Activated CD4-positive, alpha-beta memory T cell treated with anti-CD3 and anti-CD28 coated beads for 36 hours (primary cell): ENCODE results near the gene TRIP11. TPM values are rescaled to one million over a fixed set of nuclear protein-coding genes. Genes with fewer than 3 reads are reported as not detected.

Source experiments
- CTCF ChIA-PET: fragments of 350-600 bp; sonication (Branson Sonifier 250); formaldehyde crosslinking; loops from one replicate; lab custom pipeline; 2021; ENCODE audit warnings: antibody characterized with exemption, inconsistent platforms; lab: Charles Lee
- POLR2A ChIA-PET: fragments of 350-600 bp; sonication (Branson Sonifier 250); formaldehyde crosslinking; loops from one replicate; lab custom pipeline; 2021; ENCODE audit warnings: antibody characterized with exemption; lab: Charles Lee
- DNase-seq: peaks from one replicate; pipeline ENCODE4 v3.0.0-alpha.2; 2020
- H3K27ac Mint-ChIP-seq: one replicate; pipeline ENCODE4 v1.8.0; 2021; ENCODE audit warnings: mixed read lengths
- H3K27me3 Mint-ChIP-seq: one replicate; pipeline ENCODE4 v1.8.0; 2021; ENCODE audit warnings: mixed read lengths
- H3K36me3 Mint-ChIP-seq: one replicate; pipeline ENCODE4 v1.8.0; 2021; ENCODE audit warnings: mixed read lengths
- H3K4me1 Mint-ChIP-seq: one replicate; pipeline ENCODE4 v1.8.0; 2021; ENCODE audit warnings: low read depth, mixed read lengths
- H3K4me3 Mint-ChIP-seq: one replicate; pipeline ENCODE4 v1.8.0; 2021; ENCODE audit warnings: mild to moderate bottlenecking, mixed read lengths
- H3K9me3 Mint-ChIP-seq: one replicate; pipeline ENCODE4 v1.8.0; 2021; ENCODE audit warnings: mixed read lengths
- intact Hi-C: fragments of 100-400 bp; cut with micrococcal nuclease; formaldehyde crosslinking; loops from one replicate; pipeline ENCODE4 v1.15.1; 2023
- total RNA-seq, 2 experiments: library from RNA; stranded (reverse); gene quantifications; one replicate each; pipeline ENCODE4 v1.2.3, GENCODE V29; 2021

The TRIP11 gene
- total RNA-seq, 2 experiments from 2014 or later: 35.9 to 37.0 TPM

DNA sequence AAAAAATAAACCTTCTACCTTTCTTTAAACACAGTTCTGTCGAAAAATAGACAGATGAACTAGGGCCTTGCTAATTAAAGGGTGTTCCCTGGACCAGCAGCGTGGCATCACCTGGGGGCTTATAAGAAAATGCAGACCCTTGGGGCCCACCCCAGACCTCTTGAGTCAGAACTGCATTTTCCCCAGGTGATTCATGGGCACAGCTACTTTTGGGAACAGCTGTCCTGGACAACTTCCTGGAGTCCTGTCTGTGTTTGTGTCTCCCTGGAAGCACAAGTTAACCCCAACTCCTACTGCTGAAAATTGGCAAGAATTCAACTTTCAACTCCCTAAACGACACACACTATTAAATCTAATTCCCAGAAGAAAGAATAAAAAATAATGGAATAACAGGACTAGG, 110.2 kb downstream of the TRIP11 start:
- CTCF ChIA-PET: no interaction called here
- no peaks in the 10 kb centered on the region for H3K9me3 Mint-ChIP-seq
- no peak for DNase-seq
- intact Hi-C loops: no loop called here
- no peaks in the 10 kb centered on the region for H3K36me3 Mint-ChIP-seq
- no peak overlapping the region for H3K27ac Mint-ChIP-seq
- no peaks in the 10 kb centered on the region for H3K4me1 Mint-ChIP-seq
- POLR2A ChIA-PET: no interaction called here
- no peak overlapping the region for H3K4me3 Mint-ChIP-seq
- no peaks in the 10 kb centered on the region for H3K27me3 Mint-ChIP-seq

DNA sequence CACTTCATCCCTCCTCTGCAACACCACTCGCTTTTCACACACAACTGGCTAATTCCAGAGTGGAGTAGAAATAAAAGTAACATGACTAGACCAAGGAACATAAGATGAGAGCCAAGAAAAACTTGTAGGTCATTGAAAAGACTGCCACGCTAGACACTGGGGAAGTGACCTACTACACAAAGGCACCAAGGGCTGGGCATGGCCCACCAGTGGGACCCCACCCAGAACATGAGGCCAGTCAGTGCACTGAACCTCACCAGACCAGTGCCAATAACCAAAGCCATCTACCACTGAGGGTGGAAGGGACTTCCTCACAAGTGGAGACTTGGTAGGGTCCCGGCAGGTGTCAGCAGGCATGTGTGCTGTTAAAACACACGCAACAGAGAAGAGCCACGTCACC, 112.1 kb downstream of the TRIP11 start:
- Mint-ChIP-seq H3K27me3 (no peaks in the 10 kb centered on the region), H3K9me3 (no peaks in the 10 kb centered on the region), H3K27ac (no peak overlapping the region), H3K36me3 (no peaks in the 10 kb centered on the region), H3K4me3 (no peak overlapping the region), H3K4me1 (no peaks in the 10 kb centered on the region)
- intact Hi-C loops: no loop called here
- no peak for DNase-seq
- POLR2A ChIA-PET: no interaction called here
- CTCF ChIA-PET: interaction anchor here (1.9 kb wide), 1 partner anchor 11 kb away, joined by 5 read pairs; no protein-coding TSS in a partner anchor

DNA sequence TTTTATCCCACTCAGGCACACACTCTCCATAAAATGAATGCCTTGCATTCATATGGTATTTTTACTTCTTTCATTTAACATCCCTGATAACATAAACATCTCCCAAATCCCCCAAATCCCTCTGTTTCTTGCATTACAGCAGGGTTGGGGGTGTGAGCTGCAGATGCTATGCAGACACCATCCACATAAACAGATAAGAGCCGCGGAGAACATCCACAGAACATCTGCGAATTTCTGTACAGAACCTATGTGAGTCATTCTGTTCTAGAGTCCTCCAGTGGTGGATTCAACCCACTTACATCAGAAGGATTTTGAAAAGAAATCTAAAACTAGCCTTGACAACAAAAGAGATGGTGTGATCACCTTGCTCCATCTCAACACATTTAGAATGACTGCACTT, 112.7 kb downstream of the TRIP11 start:
- Mint-ChIP-seq H3K9me3 (no peaks in the 10 kb centered on the region), H3K27me3 (no peaks in the 10 kb centered on the region), H3K4me1 (no peaks in the 10 kb centered on the region), H3K27ac (no peak overlapping the region), H3K4me3 (no peak overlapping the region), H3K36me3 (no peaks in the 10 kb centered on the region)
- intact Hi-C loops: no loop called here
- POLR2A ChIA-PET: no interaction called here
- CTCF ChIA-PET: interaction anchor here (1.9 kb wide), 1 partner anchor 10 kb away, joined by 5 read pairs; no protein-coding TSS in a partner anchor
- no peak for DNase-seq

DNA sequence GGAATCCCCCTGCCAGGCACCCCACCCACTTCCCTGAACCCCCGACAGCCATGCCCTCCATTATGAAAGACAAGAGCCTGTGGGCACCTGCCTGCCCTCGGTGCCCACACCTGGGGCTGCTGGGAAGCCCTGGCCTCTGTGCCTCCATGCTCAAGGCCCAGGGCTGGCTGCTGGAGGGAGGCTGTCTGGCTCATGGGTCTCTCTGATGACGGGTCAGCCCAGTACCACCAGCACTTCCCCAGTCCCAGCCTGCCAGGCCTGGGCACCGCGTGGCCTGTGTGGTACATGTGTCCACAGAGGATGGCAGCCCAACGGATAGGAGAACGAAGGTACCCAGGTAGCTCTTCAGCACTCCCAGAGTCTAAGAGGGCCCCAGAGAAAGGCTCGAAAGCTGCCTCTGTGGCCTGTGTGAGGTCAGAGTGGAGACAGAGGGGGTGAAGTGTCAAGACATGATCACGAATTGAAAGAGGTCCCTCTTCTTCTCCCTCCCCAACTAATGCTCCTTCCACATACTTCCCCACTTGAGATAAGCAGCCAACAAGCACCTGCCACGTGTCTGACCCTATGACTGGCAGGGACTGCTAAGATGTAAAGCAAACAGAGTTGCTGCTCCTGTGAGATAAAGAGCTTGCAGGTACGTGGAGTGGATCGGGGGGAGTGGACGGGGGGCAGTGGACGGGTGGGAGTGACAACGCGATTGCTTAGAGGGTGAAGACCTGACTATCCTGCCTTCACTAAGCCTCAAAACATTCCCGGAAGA, 113.5 kb downstream of the TRIP11 start:
- no peak overlapping the region for H3K4me3 Mint-ChIP-seq
- DNase-seq: no peak
- H3K9me3 Mint-ChIP-seq: no peaks in the 10 kb centered on the region
- H3K27me3 Mint-ChIP-seq: no peaks in the 10 kb centered on the region
- H3K27ac Mint-ChIP-seq: no peak overlapping the region
- ChIA-PET POLR2A (no interaction called here), CTCF (interaction anchor here (1.9 kb wide), 1 partner anchor 9 kb away, joined by 5 read pairs; no protein-coding TSS in a partner anchor)
- H3K36me3 Mint-ChIP-seq: no peaks in the 10 kb centered on the region
- no peaks in the 10 kb centered on the region for H3K4me1 Mint-ChIP-seq
- intact Hi-C loops: no loop called here

DNA sequence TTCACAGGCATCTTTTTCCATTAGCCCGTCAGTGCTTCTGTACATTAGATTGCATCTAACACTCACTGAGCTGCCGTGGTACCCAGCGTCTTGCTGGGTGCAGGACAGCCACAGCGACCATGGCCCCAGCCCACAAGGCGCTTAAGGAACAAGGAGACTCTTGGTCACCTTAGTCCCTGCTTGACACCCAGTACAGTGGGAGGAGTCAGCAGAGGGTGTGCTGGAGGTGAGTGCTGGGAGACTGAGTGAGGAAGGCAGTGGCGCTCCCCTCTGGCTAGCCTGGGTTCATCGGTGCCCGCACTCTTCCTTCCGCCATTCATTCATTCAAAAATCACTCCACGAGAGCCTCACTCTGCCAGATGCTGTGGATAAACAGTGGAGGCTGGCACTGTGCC, 114.1 kb downstream of the TRIP11 start:
- no peaks in the 10 kb centered on the region for H3K27me3 Mint-ChIP-seq

DNA sequence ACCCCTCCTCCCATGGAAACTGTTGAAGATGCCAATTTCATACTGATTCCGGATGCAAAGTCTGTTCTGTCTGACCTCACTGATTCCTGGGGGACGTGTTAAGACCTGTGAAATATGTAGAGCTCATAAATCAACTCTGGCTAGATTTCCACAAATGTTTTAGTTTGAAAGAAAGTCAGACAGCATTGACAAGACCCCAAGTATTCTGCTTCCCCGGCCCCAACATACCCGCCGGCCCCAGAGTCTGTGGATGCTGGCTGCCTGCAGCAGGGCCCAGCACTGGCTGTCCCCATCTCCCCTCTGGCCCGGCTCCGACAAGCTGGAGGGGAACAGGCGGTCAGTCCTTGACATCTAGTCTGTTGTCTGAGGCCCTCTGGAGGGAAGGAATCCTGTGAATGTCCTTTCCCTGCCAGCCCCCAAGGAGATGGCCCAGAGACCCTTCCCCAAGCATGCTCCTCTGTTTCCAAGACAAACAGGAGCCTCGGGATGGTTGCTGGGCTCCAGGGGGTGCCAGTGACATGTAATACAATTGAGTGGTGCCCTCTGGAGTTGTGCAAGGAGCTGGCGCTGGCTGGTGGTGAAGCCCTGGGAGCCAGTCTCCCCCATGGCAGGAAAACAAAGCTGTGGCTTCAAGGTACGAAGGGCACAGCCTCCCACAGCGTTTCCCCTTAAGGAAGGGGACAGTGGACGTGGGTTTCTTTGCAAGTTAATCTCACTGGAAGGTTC, 114.7 kb downstream of the TRIP11 start:
- no peaks in the 10 kb centered on the region for H3K36me3 Mint-ChIP-seq
- no peaks in the 10 kb centered on the region for H3K9me3 Mint-ChIP-seq
- intact Hi-C loops: no loop called here
- H3K27me3 Mint-ChIP-seq: no peaks in the 10 kb centered on the region
- ChIA-PET CTCF (interaction anchor here (0.6 to 1.5 kb wide), 4 partner anchors 14 to 72 kb away, joined by 3 to 6 read pairs (median 4); no protein-coding TSS in a partner anchor), POLR2A (no interaction called here)
- H3K4me3 Mint-ChIP-seq: no peak overlapping the region
- H3K4me1 Mint-ChIP-seq: no peaks in the 10 kb centered on the region
- H3K27ac Mint-ChIP-seq: no peak overlapping the region
- no peak for DNase-seq

More for the DNA sequence above, 114.1 kb downstream of the TRIP11 start:
- Mint-ChIP-seq H3K27ac (no peak overlapping the region), H3K9me3 (no peaks in the 10 kb centered on the region), H3K4me3 (no peak overlapping the region), H3K36me3 (no peaks in the 10 kb centered on the region), H3K4me1 (no peaks in the 10 kb centered on the region)
- DNase-seq: no peak
- ChIA-PET POLR2A (no interaction called here), CTCF (interaction anchor here (0.6 to 1.4 kb wide), 3 partner anchors 15 to 69 kb away, joined by 3 to 4 read pairs (median 3); no protein-coding TSS in a partner anchor)
- intact Hi-C loops: no loop called here

DNA sequence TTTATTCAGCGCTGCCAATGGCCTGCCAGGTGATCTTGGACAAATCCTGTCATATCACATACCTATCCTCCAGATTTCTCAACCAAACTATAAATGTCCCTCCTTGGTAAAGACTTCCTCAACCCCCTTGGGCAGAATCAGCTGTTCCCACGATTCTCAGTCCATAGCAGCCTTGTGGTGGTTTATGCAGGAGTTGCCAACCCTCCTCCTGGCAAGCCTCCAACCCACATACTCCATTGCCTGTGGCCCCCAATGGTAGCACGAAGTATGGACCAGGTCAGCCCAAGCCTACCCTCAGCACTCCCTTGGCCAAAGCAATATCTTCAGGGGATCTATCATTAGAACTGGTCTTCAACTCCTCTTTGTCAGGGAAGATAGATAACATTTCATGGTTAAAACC, 119.3 kb downstream of the TRIP11 start:
- intact Hi-C loops: no loop called here
- Mint-ChIP-seq H3K27me3 (no peaks in the 10 kb centered on the region), H3K4me1 (no peaks in the 10 kb centered on the region), H3K27ac (no peak overlapping the region), H3K9me3 (no peaks in the 10 kb centered on the region), H3K36me3 (no peaks in the 10 kb centered on the region), H3K4me3 (no peak overlapping the region)
- POLR2A ChIA-PET: no interaction called here
- no peak for DNase-seq
- CTCF ChIA-PET: no interaction called here

DNA sequence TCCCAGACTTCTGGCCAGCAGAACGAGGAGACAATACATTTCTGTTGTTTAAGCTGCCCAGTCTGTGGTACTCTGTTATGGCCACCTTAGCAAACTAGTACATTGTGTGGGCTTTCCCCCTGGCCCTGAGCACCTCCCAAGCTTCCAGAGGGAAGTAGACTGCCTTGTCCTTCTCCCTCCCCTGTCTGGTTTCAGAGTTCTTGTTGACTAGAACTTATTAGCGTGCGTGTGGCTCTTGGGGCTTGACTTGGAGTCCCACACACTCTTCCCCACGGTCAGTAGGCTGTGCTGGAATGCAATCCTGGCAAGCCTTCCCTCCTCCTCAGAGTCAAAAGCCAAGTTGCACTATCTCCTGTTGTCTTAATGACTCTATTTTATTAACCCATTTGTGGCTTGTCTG, 120.0 kb downstream of the TRIP11 start:
- no peaks in the 10 kb centered on the region for H3K9me3 Mint-ChIP-seq
- intact Hi-C loops: no loop called here

DNA sequence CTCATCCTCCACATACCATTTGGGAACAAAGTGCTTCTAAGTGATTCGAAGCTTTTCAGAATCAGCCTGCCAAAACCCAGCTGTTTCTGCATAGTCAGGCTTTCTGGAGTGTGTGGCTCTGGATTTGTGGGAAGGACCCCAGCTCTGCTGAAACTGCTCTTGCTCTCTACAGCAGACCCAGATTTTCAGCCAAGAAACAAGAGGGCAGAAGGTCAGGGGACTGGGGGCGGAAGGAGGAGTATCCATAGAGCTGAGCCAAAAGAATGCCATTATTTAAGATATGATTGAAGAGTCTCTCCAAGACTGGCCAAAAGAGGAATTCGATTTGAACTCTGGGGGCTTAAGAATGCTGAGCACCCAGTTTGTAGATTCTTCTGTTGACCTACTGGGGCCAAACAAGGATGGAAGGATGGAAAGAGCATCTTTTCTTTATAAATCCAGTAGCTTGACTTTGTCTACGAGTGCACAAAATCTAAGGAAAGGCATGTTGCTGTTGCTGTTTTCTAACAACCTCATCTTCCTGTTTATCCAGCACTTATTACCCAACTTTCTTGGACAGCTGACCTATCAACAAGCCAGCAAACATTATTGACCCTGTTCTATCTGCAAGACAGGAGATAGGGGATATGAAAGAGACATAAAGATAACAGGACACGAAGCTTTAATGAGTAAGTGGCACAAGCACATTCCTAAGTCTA, 121.5 kb downstream of the TRIP11 start:
- Mint-ChIP-seq H3K4me3 (no peak overlapping the region), H3K4me1 (no peaks in the 10 kb centered on the region), H3K9me3 (no peaks in the 10 kb centered on the region), H3K36me3 (no peaks in the 10 kb centered on the region), H3K27me3 (no peaks in the 10 kb centered on the region), H3K27ac (no peak overlapping the region)
- DNase-seq: no peak
- intact Hi-C loops: no loop called here
- CTCF ChIA-PET: interaction anchor here (2.3 kb wide), 1 partner anchor 79 kb away, joined by 7 read pairs; no protein-coding TSS in a partner anchor
- POLR2A ChIA-PET: no interaction called here

More for the DNA sequence above, 120.0 kb downstream of the TRIP11 start:
- Mint-ChIP-seq H3K4me3 (no peak overlapping the region), H3K27me3 (no peaks in the 10 kb centered on the region), H3K27ac (no peak overlapping the region), H3K36me3 (no peaks in the 10 kb centered on the region), H3K4me1 (no peaks in the 10 kb centered on the region)
- CTCF ChIA-PET: no interaction called here
- POLR2A ChIA-PET: no interaction called here
- no peak for DNase-seq

Other genes starting within 250 kb of the TRIP11 start
- 10 to 100 TPM; 44.9 to 46.6 TPM for gene TC2N, start 172.5 kb downstream of the TRIP11 start, total RNA-seq
- 1 to 10 TPM; 1.9 TPM for gene FBLN5, start 92.4 kb downstream of the TRIP11 start, total RNA-seq
- gene ATXN3, start 66.5 kb upstream of the TRIP11 start, total RNA-seq: 10 to 100 TPM; 30.8 to 31.6 TPM
- gene NDUFB1, start 81.6 kb upstream of the TRIP11 start, total RNA-seq: 100 to 1,000 TPM; 131 to 143 TPM
- 100 to 1,000 TPM; 100 to 105 TPM for gene CPSF2, start 81.9 kb upstream of the TRIP11 start, total RNA-seq